GM18505 (cell line): ENCODE results near the gene COL4A6.

Source experiments
- ATAC-seq: cut with Tn5 transposase; IDR thresholded peaks from one replicate; pipeline ENCODE4 v1.9.1; 2021; ENCODE audit not compliant: unreplicated experiment
- POLR2A ChIP-seq: IDR thresholded peaks from 4 replicates; pipeline ENCODE4 v1.6.1; 2011; ENCODE audit warnings: borderline replicate concordance; ENCODE audit not compliant: insufficient read depth, insufficient read length; ENCODE audit errors: extremely low read depth

The COL4A6 gene

GRCh38 chrX:108217876-108218275, 220.3 kb downstream of the COL4A6 start:
- TF ChIP-seq POLR2A: no peak

GRCh38 chrX:108216919-108217571, 221.2 kb downstream of the COL4A6 start:
- no peak for TF ChIP-seq POLR2A
- no peak for ATAC-seq

More at GRCh38 chrX:108217876-108218275, 220.3 kb downstream of the COL4A6 start:
- no peak for ATAC-seq

DNA sequence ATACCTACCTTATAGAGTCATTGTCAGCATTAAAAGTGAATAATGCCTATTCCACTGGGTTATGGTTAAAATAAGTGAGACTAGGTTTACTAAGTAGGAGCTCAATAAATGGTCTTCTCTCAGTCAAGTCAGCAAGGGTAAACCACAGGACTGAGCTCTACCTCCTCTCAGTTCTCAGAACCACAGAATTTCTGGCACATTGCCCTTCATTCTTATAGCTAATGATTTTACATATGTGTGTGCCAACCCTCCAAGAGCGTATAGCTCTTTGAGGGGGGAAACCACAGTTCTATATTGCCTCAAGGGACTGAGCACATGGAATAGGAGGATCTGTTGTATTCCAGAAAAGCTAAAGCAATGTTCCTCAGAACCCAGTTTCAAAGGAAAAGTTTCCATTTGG, 221.8 kb downstream of the COL4A6 start:
- no peak for ATAC-seq
- TF ChIP-seq POLR2A: no peak

DNA sequence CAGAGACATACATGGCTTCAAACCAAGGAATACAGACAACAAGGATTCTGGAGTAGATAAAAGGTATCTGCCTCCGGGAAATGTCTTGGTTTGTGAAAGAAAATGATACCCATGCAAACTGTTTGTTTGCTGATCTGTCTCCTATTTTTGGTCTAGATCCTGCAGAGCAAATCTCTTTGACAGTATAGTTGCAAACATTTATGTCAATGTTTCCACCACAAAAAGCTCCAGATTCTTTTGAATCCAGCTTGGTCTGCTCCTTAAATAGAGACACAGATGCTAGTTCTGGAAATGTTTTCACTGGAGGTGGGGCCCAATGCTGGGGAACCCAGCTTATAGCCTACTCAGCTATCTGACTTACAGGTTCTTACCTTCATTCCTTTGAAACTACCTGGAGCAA, 226.9 kb downstream of the COL4A6 start:
- ATAC-seq: no peak
- TF ChIP-seq POLR2A: no peak

GRCh38 chrX:108209006-108209554, 229.1 kb downstream of the COL4A6 start:
- no peak for TF ChIP-seq POLR2A
- no peak for ATAC-seq

DNA sequence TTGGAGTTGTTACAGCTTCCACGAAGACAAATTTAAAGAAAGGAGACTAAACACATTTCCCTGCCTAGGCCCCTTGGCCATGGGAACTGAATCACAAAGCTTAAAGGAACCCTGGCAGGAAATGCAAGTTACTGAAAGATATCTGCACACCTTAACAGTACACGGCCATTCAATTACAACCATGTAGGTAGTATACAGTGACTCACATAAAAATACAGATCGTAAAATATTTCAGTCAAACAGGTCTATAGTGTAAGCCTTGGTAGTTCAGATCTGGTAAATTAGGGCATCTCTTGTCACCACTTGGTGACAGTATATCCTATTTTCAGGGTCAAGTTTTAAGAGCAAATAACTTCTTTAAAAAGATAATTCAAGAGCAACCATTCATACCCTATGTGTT, 234.7 kb downstream of the COL4A6 start:
- no peak for TF ChIP-seq POLR2A
- no peak for ATAC-seq

DNA sequence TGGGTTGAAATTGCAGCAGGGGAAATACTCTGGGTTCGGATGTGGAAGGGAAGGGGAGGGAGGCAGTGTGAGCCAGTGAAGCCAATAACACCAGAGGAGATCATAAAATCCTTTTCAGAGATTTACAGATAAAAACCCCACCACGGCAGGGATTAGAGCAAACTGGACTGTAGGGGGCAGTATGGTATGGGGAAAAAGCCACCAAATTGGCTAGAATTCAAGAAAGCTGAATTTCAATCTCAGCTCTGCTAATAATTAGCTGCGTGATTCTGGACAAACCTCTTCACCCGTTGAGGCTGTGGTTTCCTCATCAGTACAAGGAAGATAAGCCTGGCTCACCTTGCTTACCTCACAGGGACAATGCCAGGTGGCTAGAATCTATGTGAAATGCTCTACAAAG, 238.5 kb downstream of the COL4A6 start:
- ATAC-seq: peak; percentile 50
- no peak for TF ChIP-seq POLR2A

DNA sequence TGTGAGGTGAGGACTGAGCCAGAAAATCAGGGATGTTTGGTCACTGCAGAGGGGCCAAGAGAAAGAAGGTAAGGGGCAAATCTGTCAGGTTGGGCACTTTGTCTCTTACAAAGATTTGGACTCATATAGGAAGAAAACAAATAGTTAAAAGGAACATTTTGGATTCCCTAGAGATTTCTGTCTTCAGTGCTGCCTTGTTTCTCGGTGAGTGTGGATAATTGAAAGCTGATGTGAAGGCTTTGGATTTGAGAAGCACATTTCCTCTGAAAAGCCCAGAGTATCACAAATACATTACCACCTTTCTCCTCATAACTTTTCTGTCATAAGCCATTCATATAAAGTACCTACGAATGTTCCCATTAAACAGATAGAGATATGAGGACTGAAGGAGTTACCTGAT, 239.2 kb downstream of the COL4A6 start:
- no peak for TF ChIP-seq POLR2A
- no peak for ATAC-seq

DNA sequence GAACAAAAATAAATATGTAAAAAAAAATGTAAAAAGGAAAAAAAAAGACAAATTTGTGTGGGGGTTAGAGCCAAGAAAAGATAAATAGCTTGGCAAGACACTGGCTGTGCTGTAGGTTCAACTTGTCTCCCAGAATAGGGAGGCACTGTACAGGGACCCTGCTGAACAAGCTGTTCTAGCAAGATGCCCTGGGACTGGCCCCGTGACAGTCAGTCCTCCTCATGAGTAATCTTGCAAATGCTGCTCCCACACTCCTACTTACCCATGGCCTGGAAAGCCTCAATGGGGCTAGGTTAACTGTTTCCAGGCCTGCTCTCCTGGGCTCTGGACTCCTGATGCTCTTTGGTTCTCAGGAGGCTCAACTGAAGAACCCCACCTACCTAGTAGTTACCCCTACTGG, 239.8 kb downstream of the COL4A6 start:
- ATAC-seq: no peak
- no peak for TF ChIP-seq POLR2A

- TF ChIP-seq POLR2A: no peak
- ATAC-seq: no peak
These were observed 251.4 kb downstream of the COL4A6 start for GRCh38 chrX:108186811-108187210.

GRCh38 chrX:108178143-108178498, 260.1 kb downstream of the COL4A6 start:
- TF ChIP-seq POLR2A: no peak
- ATAC-seq: no peak

DNA sequence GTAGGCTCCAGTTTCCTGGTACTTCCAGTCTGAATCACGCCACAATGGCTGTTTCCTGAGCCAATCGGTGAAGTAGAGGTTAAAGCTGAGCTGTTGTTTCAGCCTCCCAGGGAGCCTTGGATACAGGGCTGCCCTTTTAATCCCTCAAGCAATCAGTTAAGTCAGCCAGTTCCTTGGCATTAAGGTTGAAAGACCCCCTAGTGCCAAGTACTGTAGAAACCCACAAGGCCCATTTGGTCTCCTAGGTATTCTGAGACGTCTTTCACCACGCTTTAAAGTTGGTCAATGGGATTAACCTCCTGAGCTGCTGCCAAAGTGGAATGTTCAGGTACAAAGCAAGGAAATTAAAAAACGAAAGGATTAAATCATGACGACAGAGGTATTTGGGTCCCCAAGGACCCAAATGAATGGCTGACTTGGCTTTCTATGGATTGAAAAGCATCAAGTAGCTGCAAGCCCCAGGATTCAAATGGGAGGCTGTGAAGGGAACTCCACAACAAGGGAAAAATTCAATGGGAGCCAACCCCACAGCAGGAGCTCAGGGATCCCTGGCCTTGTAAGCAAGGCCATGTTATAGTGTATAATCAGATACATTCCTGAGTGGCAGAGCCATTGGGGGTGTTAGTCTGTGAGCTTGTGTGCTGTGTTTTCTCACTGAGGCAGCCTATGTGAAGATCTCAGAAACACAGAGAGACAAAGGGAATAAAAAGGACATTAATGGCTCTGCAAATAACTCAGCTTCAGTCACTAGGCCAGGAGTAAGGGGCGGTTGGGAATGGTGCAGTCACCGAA, 260.7 kb downstream of the COL4A6 start:
- no peak for ATAC-seq
- no peak for TF ChIP-seq POLR2A

GRCh38 chrX:108173874-108174273, 264.3 kb downstream of the COL4A6 start:
- no peak for TF ChIP-seq POLR2A
- no peak for ATAC-seq

- no peak for ATAC-seq
- no peak for TF ChIP-seq POLR2A
These were observed 266.6 kb downstream of the COL4A6 start for GRCh38 chrX:108171671-108172070.
